Upper lobe of right lung (tissue), 1 donor: ENCODE measurements around the gene TNFSF11. TPM values are rescaled to one million over a fixed set of nuclear protein-coding genes. Genes with fewer than 3 reads are reported as not detected.
"Not testable (repeated sequence)": the region's sequence is repeated elsewhere in the genome, so short reads cannot be mapped to it uniquely, and the experiment has no call there.

ENCODE experiments used
- ATAC-seq: fragments of 200-7000 bp; cut with Tn5 transposase; one replicate; pipeline ENCODE4 v1.9.1; 2020; ENCODE audit warnings: mild to moderate bottlenecking, moderate library complexity
- DNase-seq: peaks from one replicate; pipeline ENCODE4 v3.0.0-alpha.2; 2020
- H3K27ac ChIP-seq: fragments of 200-600 bp; one replicate; pipeline ENCODE4 v1.8.0; 2022
- H3K27me3 ChIP-seq: fragments of 200-600 bp; one replicate; pipeline ENCODE4 v1.8.0; 2022; ENCODE audit warnings: mild to moderate bottlenecking
- H3K36me3 ChIP-seq: fragments of 200-600 bp; one replicate; pipeline ENCODE4 v1.8.0; 2022
- H3K4me1 ChIP-seq: fragments of 200-600 bp; one replicate; pipeline ENCODE4 v1.8.0; 2022
- H3K4me3 ChIP-seq: fragments of 200-600 bp; one replicate; pipeline ENCODE4 v1.8.0; 2022; ENCODE audit warnings: mild to moderate bottlenecking
- H3K9me3 ChIP-seq: fragments of 200-600 bp; one replicate; pipeline ENCODE4 v1.8.0; 2022
- CTCF ChIP-seq: fragments of 200-600 bp; IDR thresholded peaks from one replicate; pipeline ENCODE4 v1.8.0; 2022; ENCODE audit warnings: antibody characterized with exemption
- intact Hi-C: fragments of 100-400 bp; cut with DNase I; formaldehyde crosslinking; loops from one replicate; pipeline ENCODE4 v1.11.0; 2022
- total RNA-seq: library from RNA; stranded (reverse); fragmentation: NEBNext Ultra II Directional; extraction: Animal tissue kit (Norgen Biotek cat#: 25700); gene quantifications from one replicate; pipeline ENCODE4 v1.2.1, GENCODE V29; 2021
- donor health status: DM: no; HTN: yes; CAD: no; lungs with severe emphysema.

The TNFSF11 gene
- total RNA-seq, 1 donor from 2014 or later = not detected

GRCh38 chr13:42549552-42549936 is 24.4 kb upstream of the TNFSF11 start:
- no peaks in the 10 kb centered on the region for H3K4me1 ChIP-seq
- H3K27ac ChIP-seq = no peak overlapping the region
- H3K9me3 ChIP-seq = no peaks in the 10 kb centered on the region
- no peaks in the 10 kb centered on the region for H3K27me3 ChIP-seq
- no peaks in the 10 kb centered on the region for H3K36me3 ChIP-seq
- TF ChIP-seq CTCF = no peak
- no peak overlapping the region for H3K4me3 ChIP-seq
- intact Hi-C loops = no loop called here
- ATAC-seq (no peak), DNase-seq (no peak)

- H3K27ac ChIP-seq = no peak overlapping the region
- H3K4me1 ChIP-seq = no peaks in the 10 kb centered on the region
- intact Hi-C loops = no loop called here
- no peaks in the 10 kb centered on the region for H3K27me3 ChIP-seq
- ATAC-seq = no peak
- no peaks in the 10 kb centered on the region for H3K9me3 ChIP-seq
- no peak for TF ChIP-seq CTCF
- H3K4me3 ChIP-seq = no peak overlapping the region
- no peak for DNase-seq
- H3K36me3 ChIP-seq = no peaks in the 10 kb centered on the region
Observed at GRCh38 chr13:42551611-42552010, 22.3 kb upstream of the TNFSF11 start.

GRCh38 chr13:42553098-42554046 is 20.6 kb upstream of the TNFSF11 start:
- no peak overlapping the region for H3K4me3 ChIP-seq
- H3K36me3 ChIP-seq = no peaks in the 10 kb centered on the region
- peak; percentile 13 for ATAC-seq
- no peak for DNase-seq
- no peaks in the 10 kb centered on the region for H3K9me3 ChIP-seq
- intact Hi-C loops = no loop called here
- no peak for TF ChIP-seq CTCF
- H3K27me3 ChIP-seq = no peaks in the 10 kb centered on the region
- H3K4me1 ChIP-seq = no peaks in the 10 kb centered on the region
- H3K27ac ChIP-seq = no peak overlapping the region

- intact Hi-C loops = no loop called here
- Histone ChIP-seq H3K27me3 (no peaks in the 10 kb centered on the region), H3K9me3 (peaks cover under 1% of the 10 kb centered on the region), H3K4me3 (no peak overlapping the region), H3K4me1 (no peaks in the 10 kb centered on the region), H3K36me3 (no peaks in the 10 kb centered on the region), H3K27ac (no peak overlapping the region)
- DNase-seq (no peak), ATAC-seq (no peak)
- no peak for TF ChIP-seq CTCF
Observed at GRCh38 chr13:42559057-42559456, 14.9 kb upstream of the TNFSF11 start.

- H3K4me3 ChIP-seq, H3K27ac ChIP-seq, H3K27me3 ChIP-seq, intact Hi-C loops, H3K4me1 ChIP-seq, H3K9me3 ChIP-seq, ATAC-seq, DNase-seq, H3K36me3 ChIP-seq: not testable (repeated sequence)
Observed at GRCh38 chr13:42559573-42560218, 14.3 kb upstream of the TNFSF11 start.

- H3K36me3 ChIP-seq, intact Hi-C loops, H3K4me3 ChIP-seq, H3K27ac ChIP-seq, H3K4me1 ChIP-seq, DNase-seq, H3K9me3 ChIP-seq, H3K27me3 ChIP-seq, ATAC-seq: not testable (repeated sequence)
Observed at GRCh38 chr13:42560320-42560719, 13.6 kb upstream of the TNFSF11 start.
